GM12891 (cell line): ENCODE results near the gene CCNL2.

Experiments
- POLR2A ChIP-seq: IDR thresholded peaks from 2 replicates; pipeline ENCODE4 v1.6.1; 2011; ENCODE audit warnings: low read depth, low read length, control low read depth
- POLR2AphosphoS5 ChIP-seq: IDR thresholded peaks from 2 replicates; pipeline ENCODE4 v1.6.1; 2011; ENCODE audit warnings: low read depth, low read length, control low read depth
- SPI1 ChIP-seq: IDR thresholded peaks from 2 replicates; pipeline ENCODE4 v1.6.1; 2011; ENCODE audit warnings: low read depth, low read length, control low read depth
- TAF1 ChIP-seq: IDR thresholded peaks from 2 replicates; pipeline ENCODE4 v1.6.1; 2011; ENCODE audit warnings: low read depth, low read length, control low read depth

DNA sequence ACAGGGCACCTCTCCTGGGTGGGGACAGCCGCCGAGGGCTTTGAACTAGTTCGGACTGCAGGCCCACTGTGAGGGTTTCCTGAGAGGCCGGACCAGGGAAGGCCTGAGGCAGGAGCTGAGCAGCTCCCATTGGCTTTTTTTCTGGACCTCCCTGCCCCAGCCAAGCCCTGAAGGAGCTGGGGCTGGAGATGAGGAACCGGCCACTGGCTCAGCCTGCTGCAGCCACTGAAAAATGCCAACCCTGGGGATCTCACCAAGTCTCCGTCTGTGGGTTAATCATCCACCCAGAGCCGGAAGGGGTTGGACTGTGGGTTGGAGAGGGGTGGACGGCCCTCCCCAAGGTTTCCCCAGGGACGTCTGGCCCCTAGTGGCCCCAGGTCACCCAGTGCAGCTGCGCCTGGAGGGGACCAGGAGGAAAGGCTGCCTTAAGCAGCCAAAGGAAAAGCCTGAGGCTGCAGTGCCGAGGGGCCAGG, 38.8 kb upstream of the CCNL2 start:
- TF ChIP-seq POLR2A (no peak), TAF1 (no peak), SPI1 (no peak), POLR2AphosphoS5 (no peak)
